WERI-Rb-1 (cell line): Measurements from ENCODE around the gene FAM240B.

ENCODE experiments used
- DNase-seq: peaks from one replicate; pipeline ENCODE4 v3.0.0-alpha.2; 2020
- H3K27ac ChIP-seq: fragments of 250-450 bp; sonication (Bioruptor Pico); 2 replicates; pipeline ENCODE4 v1.5.1; 2020; ENCODE audit warnings: mild to moderate bottlenecking, moderate library complexity
- H3K27me3 ChIP-seq: fragments of 250-450 bp; sonication (Bioruptor Pico); 2 replicates; pipeline ENCODE4 v1.5.1; 2021; ENCODE audit warnings: mild to moderate bottlenecking, low read depth, moderate library complexity; ENCODE audit not compliant: insufficient read depth, severe bottlenecking
- H3K36me3 ChIP-seq: fragments of 250-450 bp; sonication (Bioruptor Pico); 2 replicates; pipeline ENCODE4 v1.5.1; 2020; ENCODE audit warnings: mild to moderate bottlenecking, moderate library complexity
- H3K4me3 ChIP-seq: 2 replicates; pipeline ENCODE4 v1.5.1; 2011; ENCODE audit warnings: low read depth, mild to moderate bottlenecking, control low read depth, low read length
- H3K9me3 ChIP-seq: fragments of 250-450 bp; sonication (Bioruptor Pico); 2 replicates; pipeline ENCODE4 v1.5.1; 2021; ENCODE audit warnings: mild to moderate bottlenecking, moderate library complexity; ENCODE audit not compliant: severe bottlenecking
- CTCF ChIP-seq: IDR thresholded peaks from 2 replicates; pipeline ENCODE4 v1.5.1; 2011; ENCODE audit warnings: low read depth, mild to moderate bottlenecking, control low read depth, inconsistent platforms, low read length

Gene FAM240B

DNA sequence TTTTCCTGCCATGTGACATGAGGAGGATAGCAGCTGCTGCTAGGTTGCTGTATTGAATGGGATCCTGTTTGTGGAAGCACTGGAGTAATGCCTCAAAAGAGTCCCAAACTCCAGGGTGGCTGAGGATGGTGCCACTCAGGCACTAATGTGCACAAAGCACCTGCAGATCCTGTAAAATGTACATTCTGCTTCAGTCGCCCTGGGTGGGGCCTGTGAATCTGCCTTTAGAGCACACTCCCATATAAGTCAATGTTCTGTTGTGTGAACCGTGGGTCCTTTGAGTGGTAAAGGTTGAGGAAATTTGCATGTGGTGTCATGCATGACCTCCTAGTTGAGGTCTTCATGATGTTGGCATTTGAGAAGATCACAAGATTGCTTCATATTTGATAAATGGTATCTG, 67.9 kb downstream of the FAM240B start:
- Histone ChIP-seq H3K9me3 (no peaks in the 10 kb centered on the region), H3K36me3 (no peaks in the 10 kb centered on the region), H3K4me3 (no peak overlapping the region), H3K27ac (no peak overlapping the region), H3K27me3 (no peaks in the 10 kb centered on the region)
- no peak for DNase-seq
- TF ChIP-seq CTCF: no peak

GRCh38 chr9:38651400-38652042, 68.4 kb downstream of the FAM240B start:
- Histone ChIP-seq H3K27ac (no peak overlapping the region), H3K27me3 (no peaks in the 10 kb centered on the region), H3K9me3 (no peaks in the 10 kb centered on the region), H3K4me3 (no peak overlapping the region), H3K36me3 (no peaks in the 10 kb centered on the region)
- DNase-seq: no peak
- TF ChIP-seq CTCF: no peak

DNA sequence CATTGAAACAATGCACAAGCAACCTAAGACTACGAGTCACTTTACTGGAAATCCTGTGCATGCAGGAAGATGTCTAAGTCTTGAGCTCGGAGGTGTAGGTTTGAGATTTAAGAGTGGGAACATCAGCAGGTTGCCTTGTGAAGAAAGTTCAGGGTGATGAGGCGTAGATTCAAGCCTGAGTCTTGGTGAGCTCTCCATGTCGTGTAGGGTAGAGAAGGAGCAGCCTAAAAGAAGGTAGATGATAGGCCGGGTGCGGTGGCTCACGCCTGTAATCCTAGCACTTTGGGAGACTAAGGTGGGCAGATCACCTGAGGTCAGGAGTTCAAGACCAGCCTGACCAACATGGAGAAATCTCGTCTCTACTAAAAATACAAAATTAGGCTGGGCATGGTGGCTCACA, 69.4 kb downstream of the FAM240B start:
- Histone ChIP-seq H3K27ac (no peak overlapping the region), H3K27me3 (no peaks in the 10 kb centered on the region), H3K9me3 (no peaks in the 10 kb centered on the region), H3K4me3 (no peak overlapping the region), H3K36me3 (no peaks in the 10 kb centered on the region)
- TF ChIP-seq CTCF: no peak
- DNase-seq: no peak

DNA sequence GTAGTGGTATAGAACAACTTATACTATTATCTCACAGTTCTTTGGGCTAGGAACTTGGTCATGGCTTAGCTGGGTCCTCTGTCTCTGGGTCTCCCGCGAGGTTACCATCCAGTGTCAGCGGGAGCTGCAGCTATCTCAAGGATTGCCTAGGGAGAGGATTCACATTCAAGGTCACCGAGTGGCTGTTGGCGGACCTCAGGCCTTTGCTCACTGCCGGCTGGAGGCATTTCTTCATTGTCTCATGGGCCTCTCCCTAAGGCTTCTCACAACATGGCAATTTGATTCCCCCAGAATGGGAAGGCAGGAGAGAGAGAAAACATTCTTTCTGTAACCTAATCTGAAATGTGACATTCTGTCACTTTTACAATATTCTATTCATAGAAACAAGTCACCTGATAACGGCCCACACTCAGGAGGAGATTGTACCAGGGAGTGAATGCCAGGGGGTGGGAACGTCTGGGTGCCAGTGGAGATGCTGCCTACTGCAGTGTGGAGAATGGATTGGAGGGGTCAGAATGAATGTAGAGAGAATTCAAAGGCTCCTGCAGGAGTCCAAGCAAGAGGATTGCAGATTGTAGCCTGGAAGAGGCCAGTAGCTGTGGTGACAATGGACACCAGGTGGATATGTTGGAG, 70.1 kb downstream of the FAM240B start:
- DNase-seq: no peak
- no peak for TF ChIP-seq CTCF
- no peaks in the 10 kb centered on the region for H3K9me3 ChIP-seq
- no peak overlapping the region for H3K27ac ChIP-seq
- no peak overlapping the region for H3K4me3 ChIP-seq
- H3K36me3 ChIP-seq: no peaks in the 10 kb centered on the region
- no peaks in the 10 kb centered on the region for H3K27me3 ChIP-seq

DNA sequence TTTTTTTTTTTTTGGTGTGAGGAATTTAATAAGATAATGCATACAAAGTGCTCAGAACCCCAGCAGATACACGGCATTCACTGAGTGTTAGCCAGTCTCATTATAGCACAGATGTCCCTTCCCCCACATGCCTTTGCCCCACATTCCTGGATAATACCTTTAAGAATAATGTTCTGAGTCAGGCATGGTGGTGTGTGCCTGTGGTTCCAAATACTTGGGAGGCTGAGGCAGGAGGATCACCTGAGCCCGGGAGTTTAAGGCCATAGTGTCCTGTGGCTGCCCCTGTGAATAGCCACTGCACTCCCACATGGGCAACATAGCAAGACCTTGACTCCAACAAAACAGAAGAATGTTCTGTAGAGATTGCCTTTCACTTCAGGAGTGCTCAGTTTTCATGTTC, 75.3 kb downstream of the FAM240B start:
- no peak for TF ChIP-seq CTCF
- H3K27me3 ChIP-seq: no peaks in the 10 kb centered on the region

More for the DNA sequence above, 75.3 kb downstream of the FAM240B start:
- Histone ChIP-seq H3K9me3 (no peaks in the 10 kb centered on the region), H3K4me3 (no peak overlapping the region), H3K27ac (no peak overlapping the region), H3K36me3 (no peaks in the 10 kb centered on the region)
- no peak for DNase-seq
